Colonic mucosa (tissue), 4 donors: ENCODE data around the gene MRO. TPM values are rescaled to one million over a fixed set of nuclear protein-coding genes. Genes with fewer than 3 reads are reported as not detected.

Experiments used
- DNase-seq: peaks from one replicate; pipeline ENCODE4 v3.0.0-alpha.2; 2020
- H3K27ac ChIP-seq: fragments of 200-600 bp; one replicate; pipeline ENCODE4 v1.8.0; 2021
- H3K27me3 ChIP-seq: fragments of 200-600 bp; one replicate; pipeline ENCODE4 v1.8.0; 2021
- H3K36me3 ChIP-seq: fragments of 200-600 bp; one replicate; pipeline ENCODE4 v1.8.0; 2021
- H3K4me1 ChIP-seq: fragments of 200-600 bp; one replicate; pipeline ENCODE4 v1.8.0; 2021; ENCODE audit warnings: mild to moderate bottlenecking
- H3K4me3 ChIP-seq: fragments of 200-600 bp; one replicate; pipeline ENCODE4 v1.8.0; 2021
- H3K9ac ChIP-seq, 2 donors: one replicate each; pipeline ENCODE4 v1.7.0; 2013; ENCODE audit warnings: control low read depth in 2 of 2, low read depth in 2 of 2, low read length in 2 of 2
- H3K9me3 ChIP-seq: fragments of 200-600 bp; one replicate; pipeline ENCODE4 v1.8.0; 2021
- CTCF ChIP-seq: fragments of 200-600 bp; IDR thresholded peaks from one replicate; pipeline ENCODE4 v1.8.0; 2022; ENCODE audit warnings: antibody characterized with exemption, mild to moderate bottlenecking
- intact Hi-C: fragments of 100-400 bp; cut with DNase I; formaldehyde crosslinking; loops from one replicate; pipeline ENCODE4 v1.14.1; 2022
- total RNA-seq, 2 donors: library from RNA; stranded (reverse); fragmentation: NEBNext Ultra II Directional in 1 of 2; extraction: Animal tissue kit (Norgen Biotek cat#: 25700) in 1 of 2; gene quantifications; one replicate each; pipeline ENCODE4 v1.2.1, GENCODE V29; 2021
- donor health status: healthy.
- donor health status: DM: no; HTN: no; CAD: no.
- donor health status: DM: no; HTN: no; CAD: no.

Gene MRO
- total RNA-seq, 2 donors from 2014 or later: 0.05 to 0.21 TPM

- TF ChIP-seq CTCF: no peak
- H3K9me3 ChIP-seq: no peaks in the 10 kb centered on the region
- H3K4me1 ChIP-seq: peaks cover 9% of the 10 kb centered on the region
- no peak for DNase-seq
- H3K27me3 ChIP-seq: no peaks in the 10 kb centered on the region
- H3K9ac ChIP-seq: no peak overlapping the region
- H3K36me3 ChIP-seq: no peaks in the 10 kb centered on the region
- no peak overlapping the region for H3K27ac ChIP-seq
- intact Hi-C loops: loop anchor here (2.0 to 5.0 kb wide), 3 partner anchors 30 to 230 kb away; no protein-coding TSS in a partner anchor
- H3K4me3 ChIP-seq: no peak overlapping the region
Measured at GRCh38 chr18:50820901-50821520, 1.2 kb upstream of the MRO start.

GRCh38 chr18:50819027-50819727, 639 bp downstream of the MRO start:
- peak overlapping the region in 1 of 2 donors; percentile 43 for H3K9ac ChIP-seq
- no peak for TF ChIP-seq CTCF
- peaks cover 9% of the 10 kb centered on the region for H3K4me1 ChIP-seq
- no peaks in the 10 kb centered on the region for H3K36me3 ChIP-seq
- H3K4me3 ChIP-seq: peak overlapping the region; percentile 12
- intact Hi-C loops: no loop called here
- no peak overlapping the region for H3K27ac ChIP-seq
- no peaks in the 10 kb centered on the region for H3K9me3 ChIP-seq
- no peaks in the 10 kb centered on the region for H3K27me3 ChIP-seq
- DNase-seq: peak; percentile 60

- intact Hi-C loops: no loop called here
- DNase-seq: no peak
- H3K27me3 ChIP-seq: no peaks in the 10 kb centered on the region
- H3K9me3 ChIP-seq: no peaks in the 10 kb centered on the region
- no peaks in the 10 kb centered on the region for H3K36me3 ChIP-seq
- TF ChIP-seq CTCF: no peak
- H3K4me1 ChIP-seq: peaks cover 9% of the 10 kb centered on the region
- H3K4me3 ChIP-seq: no peak overlapping the region
- no peak overlapping the region for H3K27ac ChIP-seq
- H3K9ac ChIP-seq: no peak overlapping the region
Measured at GRCh38 chr18:50816419-50817166, 3.2 kb downstream of the MRO start.

- intact Hi-C loops: no loop called here
- H3K4me1 ChIP-seq: no peaks in the 10 kb centered on the region
- no peak for TF ChIP-seq CTCF
Measured at GRCh38 chr18:50814395-50814794, 5.4 kb downstream of the MRO start.

GRCh38 chr18:50813353-50813752, 6.5 kb downstream of the MRO start:
- Histone ChIP-seq H3K36me3 (no peaks in the 10 kb centered on the region), H3K9me3 (no peaks in the 10 kb centered on the region), H3K27me3 (no peaks in the 10 kb centered on the region), H3K27ac (no peak overlapping the region), H3K4me1 (no peaks in the 10 kb centered on the region), H3K4me3 (no peak overlapping the region), H3K9ac (no peak overlapping the region)
- TF ChIP-seq CTCF: no peak
- DNase-seq: no peak
- intact Hi-C loops: no loop called here

More at GRCh38 chr18:50814395-50814794, 5.4 kb downstream of the MRO start:
- H3K4me3 ChIP-seq: no peak overlapping the region
- H3K9ac ChIP-seq: no peak overlapping the region
- H3K27ac ChIP-seq: no peak overlapping the region
- no peaks in the 10 kb centered on the region for H3K9me3 ChIP-seq
- H3K27me3 ChIP-seq: no peaks in the 10 kb centered on the region
- no peaks in the 10 kb centered on the region for H3K36me3 ChIP-seq
- DNase-seq: no peak
